GM12874 (cell line): ENCODE measurements around the gene STX8.

Experiments used
- CTCF ChIP-seq: IDR thresholded peaks from 2 replicates; pipeline ENCODE4 v1.5.1; 2011; ENCODE audit warnings: low read depth, mild to moderate bottlenecking, control low read depth, low read length, moderate library complexity; ENCODE audit not compliant: insufficient read depth

STX8 gene

DNA sequence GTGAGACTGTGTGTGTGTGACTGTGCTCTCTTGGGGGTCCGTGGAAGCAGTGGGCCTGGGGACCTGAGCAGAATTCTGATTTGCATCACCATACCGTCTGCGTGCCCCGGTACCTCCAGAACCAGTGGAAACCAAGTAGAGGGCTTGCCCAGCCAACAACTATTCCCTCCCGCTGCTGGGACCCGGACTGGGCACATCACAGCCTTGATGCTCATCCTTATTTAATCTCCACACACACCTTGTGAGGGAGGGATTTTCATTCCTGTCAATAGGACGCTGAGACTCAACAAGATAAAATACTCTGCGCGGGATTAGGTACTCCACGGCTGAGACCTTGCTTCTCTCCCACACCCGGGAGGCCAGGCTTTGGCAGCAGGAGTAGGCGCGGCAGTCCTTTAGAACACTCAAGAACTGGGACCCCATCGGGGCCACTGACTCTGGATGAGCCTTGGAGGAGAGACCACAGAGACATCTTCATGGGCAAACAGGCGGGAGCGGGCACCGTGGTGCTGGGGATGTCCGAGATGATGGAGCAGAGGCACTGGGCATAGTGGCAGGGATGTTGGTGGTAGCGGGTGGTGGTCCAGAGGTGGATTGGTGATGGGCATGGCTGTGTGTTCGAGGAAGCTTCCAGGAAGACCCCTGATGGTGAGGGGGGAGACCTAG, 346.3 kb downstream of the STX8 start:
- TF ChIP-seq CTCF, result no peak

- no peak for TF ChIP-seq CTCF
Measured at GRCh38 chr17:9228408-9229159, 347.0 kb downstream of the STX8 start.

DNA sequence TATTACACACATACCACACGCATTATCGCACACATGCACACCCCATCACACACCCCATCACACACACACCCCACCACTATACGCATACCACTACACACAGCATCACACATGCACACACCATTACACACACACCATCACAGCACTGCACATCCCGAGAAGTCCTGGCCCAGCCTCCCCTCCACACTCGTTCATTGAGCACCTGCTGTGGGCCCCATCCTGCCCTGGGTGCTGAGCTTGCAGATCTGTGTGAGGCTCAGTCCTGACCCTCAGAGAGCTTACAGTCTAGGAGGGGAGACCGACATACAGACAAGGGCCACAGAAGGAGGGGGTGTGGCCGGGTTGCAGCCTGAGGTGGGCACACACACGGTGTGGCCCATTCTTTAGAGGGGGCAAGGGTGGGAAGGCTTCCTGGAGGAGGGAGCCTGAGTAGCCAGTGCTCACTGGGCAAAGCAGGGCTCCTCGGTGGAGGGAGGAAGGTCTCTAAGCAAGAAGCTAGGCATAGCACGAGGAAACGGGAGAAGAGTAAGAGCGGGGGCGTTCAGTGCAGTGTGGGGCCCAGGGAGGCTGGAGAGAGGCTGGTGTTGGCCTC, 347.7 kb downstream of the STX8 start:
- TF ChIP-seq CTCF, result no peak

- TF ChIP-seq CTCF, result no peak
Measured at GRCh38 chr17:9226794-9227135, 348.9 kb downstream of the STX8 start.

DNA sequence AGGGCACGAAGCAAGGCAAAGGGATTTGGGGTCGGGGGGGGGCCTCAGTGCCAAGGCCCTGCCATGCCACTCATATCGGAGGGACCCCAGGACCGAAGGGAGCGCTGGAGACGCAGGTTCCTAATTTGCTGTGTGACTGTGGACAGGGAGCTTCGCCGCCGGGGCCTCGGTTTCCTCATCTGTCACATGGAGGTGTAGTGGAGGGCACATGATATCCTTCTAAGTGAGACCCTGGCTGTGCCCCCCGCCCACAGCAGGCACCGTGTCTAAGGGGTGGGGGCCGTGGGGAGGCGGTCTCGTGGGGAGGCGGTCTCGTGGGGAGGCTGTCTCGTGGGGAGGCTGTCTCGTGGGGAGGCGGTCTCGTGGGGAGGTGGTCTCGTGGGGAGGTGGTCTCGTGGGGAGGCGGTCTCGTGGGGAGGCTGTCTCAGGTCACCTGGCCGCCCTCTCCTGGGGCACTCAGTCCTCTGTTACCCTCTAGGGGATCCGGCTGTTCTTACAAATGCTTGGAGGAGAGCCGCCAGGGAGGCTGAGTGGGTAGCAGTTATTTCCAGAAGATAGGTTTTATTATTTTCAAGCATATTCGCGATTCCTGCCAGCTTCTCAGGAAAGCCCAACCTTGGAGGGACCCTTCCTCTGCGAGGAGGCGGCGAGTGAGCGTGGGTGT, 349.4 kb downstream of the STX8 start:
- TF ChIP-seq CTCF, result no peak

DNA sequence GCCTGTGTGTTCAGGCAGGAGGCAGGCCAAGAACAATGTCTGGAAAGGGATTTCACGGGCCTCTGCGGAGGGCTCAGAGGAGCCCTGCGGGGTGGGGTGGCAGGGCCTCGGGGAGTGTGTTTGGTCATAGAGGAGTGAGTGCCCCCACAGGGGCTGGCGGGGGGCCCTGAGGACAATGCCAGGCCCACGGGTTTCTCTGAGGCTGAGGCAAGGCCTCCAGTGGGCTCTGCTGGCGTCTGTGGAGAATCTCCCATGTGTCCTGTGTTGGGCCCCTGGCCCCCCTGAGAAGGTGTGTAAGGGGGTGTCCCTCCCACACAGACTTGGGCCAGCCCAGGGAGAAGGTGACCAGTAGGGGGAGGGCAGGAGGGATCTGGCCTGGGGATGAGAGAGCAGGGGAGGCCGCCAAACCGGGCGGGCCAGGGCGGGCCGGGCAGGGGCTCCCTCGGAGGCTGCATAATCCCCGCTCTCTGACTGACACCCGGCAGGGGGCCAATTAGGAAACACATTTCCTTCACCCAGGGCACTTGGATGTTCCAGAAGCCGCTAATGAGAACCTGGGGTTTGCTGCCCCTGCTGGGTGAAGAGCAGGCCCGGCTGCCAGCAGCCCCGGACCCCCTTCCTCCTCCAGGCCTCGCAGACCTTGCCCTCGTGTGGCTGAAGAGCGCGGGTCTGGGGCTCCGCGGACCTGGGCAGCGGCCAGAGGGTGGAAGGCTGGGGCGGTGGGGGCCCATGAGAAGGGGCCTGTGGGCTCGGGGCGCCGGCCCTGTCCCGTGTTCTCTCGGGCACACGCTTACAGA, 350.1 kb downstream of the STX8 start:
- TF ChIP-seq CTCF, result no peak
